Measurements from ENCODE around the gene PRDM16.

GRCh38 chr1:3459051-3459908 is 390.3 kb downstream of the PRDM16 start:
- TF ChIP-seq CTCF (IDR thresholded peaks at IDR 0.05) (no peak), POLR2A (IDR thresholded peaks at IDR 0.05) (no peak)
